Stomach (tissue), 4 donors: ENCODE results near the gene SRMS.

Experiments
- EP300 ChIP-seq: sonication (generic); formaldehyde crosslinking; IDR thresholded peaks from one replicate; pipeline ENCODE4 v1.6.1; 2017; ENCODE audit warnings: antibody characterized with exemption
- POLR2AphosphoS5 ChIP-seq, 3 donors: sonication (generic); formaldehyde crosslinking; IDR thresholded peaks; one replicate each; pipeline ENCODE4 v1.6.1; 2016; ENCODE audit warnings: antibody characterized with exemption in 3 of 3
- TF ChIP-seq, protein P1 (sequence below), 7 experiments: fragments of 450-650 bp in 4 of 7; fragments of 200-600 bp in 3 of 7; sonication (generic) in 3 of 7; IDR thresholded peaks; one replicate each; pipeline ENCODE4 v1.5.1; 2016 to 2019; ENCODE audit warnings: antibody characterized with exemption in 7 of 7, control low read depth in 2 of 7, mild to moderate bottlenecking in 1 of 7

GRCh38 chr20:63504642-63505041 is 42.9 kb downstream of the SRMS start:
- TF ChIP-seq POLR2AphosphoS5 (IDR thresholded peaks at IDR 0.05) (no peak), EP300 (no peak)
- TF ChIP-seq, protein P1, sequence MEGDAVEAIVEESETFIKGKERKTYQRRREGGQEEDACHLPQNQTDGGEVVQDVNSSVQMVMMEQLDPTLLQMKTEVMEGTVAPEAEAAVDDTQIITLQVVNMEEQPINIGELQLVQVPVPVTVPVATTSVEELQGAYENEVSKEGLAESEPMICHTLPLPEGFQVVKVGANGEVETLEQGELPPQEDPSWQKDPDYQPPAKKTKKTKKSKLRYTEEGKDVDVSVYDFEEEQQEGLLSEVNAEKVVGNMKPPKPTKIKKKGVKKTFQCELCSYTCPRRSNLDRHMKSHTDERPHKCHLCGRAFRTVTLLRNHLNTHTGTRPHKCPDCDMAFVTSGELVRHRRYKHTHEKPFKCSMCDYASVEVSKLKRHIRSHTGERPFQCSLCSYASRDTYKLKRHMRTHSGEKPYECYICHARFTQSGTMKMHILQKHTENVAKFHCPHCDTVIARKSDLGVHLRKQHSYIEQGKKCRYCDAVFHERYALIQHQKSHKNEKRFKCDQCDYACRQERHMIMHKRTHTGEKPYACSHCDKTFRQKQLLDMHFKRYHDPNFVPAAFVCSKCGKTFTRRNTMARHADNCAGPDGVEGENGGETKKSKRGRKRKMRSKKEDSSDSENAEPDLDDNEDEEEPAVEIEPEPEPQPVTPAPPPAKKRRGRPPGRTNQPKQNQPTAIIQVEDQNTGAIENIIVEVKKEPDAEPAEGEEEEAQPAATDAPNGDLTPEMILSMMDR (IDR thresholded peaks at IDR 0.05), result no peak
